Measurements from ENCODE around the gene NCOA1. TPM values are rescaled to one million over a fixed set of nuclear protein-coding genes. Genes with fewer than 3 reads are reported as not detected.
"Not testable (repeated sequence)": the region's sequence is repeated elsewhere in the genome, so short reads cannot be mapped to it uniquely, and the experiment has no call there.

The NCOA1 gene
- total and polyA plus RNA-seq, 10 of the 15 experiments (the other 5 are each of a cell fraction or from before 2014, with no cell fraction given) = 1.8 to 35.6 (median 6.1) TPM

- Histone ChIP-seq H3K9me3 (replicated peaks; ENCODE audit: control insufficient read depth, insufficient read depth, low read length) (peaks cover 17% of the 10 kb centered on the region), H3K4me2 (ENCODE audit: control insufficient read depth, insufficient read depth) (no peak overlapping the region), H3K79me2 (ENCODE audit: control insufficient read depth, insufficient read depth, low read length) (peaks cover 7% of the 10 kb centered on the region), H3K27ac (ENCODE audit: control insufficient read depth, insufficient read depth) (no peak overlapping the region), H3K4me3 (no peak overlapping the region), H4K20me1 (ENCODE audit: control insufficient read depth, insufficient read depth) (no peaks in the 10 kb centered on the region), H2AFZ (ENCODE audit: control insufficient read depth, low read depth, low read length) (no peak overlapping the region), H3K27me3 (replicated peaks in 1 of 2; ENCODE audit: control insufficient read depth in 2 of 2, insufficient read depth in 2 of 2, low read length in 1 of 2) (no peaks in the 10 kb centered on the region), H3K36me3 (ENCODE audit: control insufficient read depth in 2 of 2, insufficient read depth in 2 of 2, low read length in 1 of 2) (no peaks in the 10 kb centered on the region), H3K9ac (ENCODE audit: control insufficient read depth, insufficient read depth, low read length) (no peak overlapping the region), H3K4me1 (ENCODE audit: control insufficient read depth, insufficient read depth, low read length) (no peaks in the 10 kb centered on the region)
- intact Hi-C loops (cut with micrococcal nuclease; ENCODE audit: unreplicated experiment) (no loop called here), in situ Hi-C loops (cut with MboI) (no loop called here)
- ChIA-PET CTCF (interaction anchor here (1.4 to 1.5 kb wide), 2 partner anchors 11 to 28 kb away, joined by 4 to 6 read pairs; no protein-coding TSS in a partner anchor), SMC1A (ENCODE audit: uncharacterized antibody, unreplicated experiment) (interaction anchor here (0.7 to 2.4 kb wide), 5 partner anchors 10 to 44 kb away, joined by 3 to 16 read pairs (median 3); no protein-coding TSS in a partner anchor), POLR2A (no interaction called here), RAD21 (ENCODE audit: unreplicated experiment) (no interaction called here)
- DNase-seq (ENCODE audit: low read depth, low spot score) = no peak
- ATAC-seq = no peak
- TF ChIP-seq SMC3 (IDR thresholded peaks at IDR 0.05; ENCODE audit: borderline replicate concordance, low read length) (no peak), GATAD2B (conservative IDR thresholded peaks at IDR 0.05; ENCODE audit: low read depth) (no peak), TARDBP (IDR thresholded peaks at IDR 0.05; ENCODE audit: borderline replicate concordance) (no peak), PML (IDR thresholded peaks at IDR 0.05; ENCODE audit: low read length) (no peak), KAT2A (conservative IDR thresholded peaks at IDR 0.05; ENCODE audit: control insufficient read depth, low read depth, low read length) (no peak), KDM1A (IDR thresholded peaks at IDR 0.05; ENCODE audit: borderline replicate concordance) (no peak), MTA2 (IDR thresholded peaks at IDR 0.05; ENCODE audit: low read depth) (no peak), SIN3A (IDR thresholded peaks at IDR 0.05; ENCODE audit: low read depth, low read length) (no peak)
- TF ChIP-seq, protein P1, sequence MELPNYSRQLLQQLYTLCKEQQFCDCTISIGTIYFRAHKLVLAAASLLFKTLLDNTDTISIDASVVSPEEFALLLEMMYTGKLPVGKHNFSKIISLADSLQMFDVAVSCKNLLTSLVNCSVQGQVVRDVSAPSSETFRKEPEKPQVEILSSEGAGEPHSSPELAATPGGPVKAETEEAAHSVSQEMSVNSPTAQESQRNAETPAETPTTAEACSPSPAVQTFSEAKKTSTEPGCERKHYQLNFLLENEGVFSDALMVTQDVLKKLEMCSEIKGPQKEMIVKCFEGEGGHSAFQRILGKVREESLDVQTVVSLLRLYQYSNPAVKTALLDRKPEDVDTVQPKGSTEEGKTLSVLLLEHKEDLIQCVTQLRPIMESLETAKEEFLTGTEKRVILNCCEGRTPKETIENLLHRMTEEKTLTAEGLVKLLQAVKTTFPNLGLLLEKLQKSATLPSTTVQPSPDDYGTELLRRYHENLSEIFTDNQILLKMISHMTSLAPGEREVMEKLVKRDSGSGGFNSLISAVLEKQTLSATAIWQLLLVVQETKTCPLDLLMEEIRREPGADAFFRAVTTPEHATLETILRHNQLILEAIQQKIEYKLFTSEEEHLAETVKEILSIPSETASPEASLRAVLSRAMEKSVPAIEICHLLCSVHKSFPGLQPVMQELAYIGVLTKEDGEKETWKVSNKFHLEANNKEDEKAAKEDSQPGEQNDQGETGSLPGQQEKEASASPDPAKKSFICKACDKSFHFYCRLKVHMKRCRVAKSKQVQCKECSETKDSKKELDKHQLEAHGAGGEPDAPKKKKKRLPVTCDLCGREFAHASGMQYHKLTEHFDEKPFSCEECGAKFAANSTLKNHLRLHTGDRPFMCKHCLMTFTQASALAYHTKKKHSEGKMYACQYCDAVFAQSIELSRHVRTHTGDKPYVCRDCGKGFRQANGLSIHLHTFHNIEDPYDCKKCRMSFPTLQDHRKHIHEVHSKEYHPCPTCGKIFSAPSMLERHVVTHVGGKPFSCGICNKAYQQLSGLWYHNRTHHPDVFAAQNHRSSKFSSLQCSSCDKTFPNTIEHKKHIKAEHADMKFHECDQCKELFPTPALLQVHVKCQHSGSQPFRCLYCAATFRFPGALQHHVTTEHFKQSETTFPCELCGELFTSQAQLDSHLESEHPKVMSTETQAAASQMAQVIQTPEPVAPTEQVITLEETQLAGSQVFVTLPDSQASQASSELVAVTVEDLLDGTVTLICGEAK (IDR thresholded peaks at IDR 0.05; ENCODE audit: borderline replicate concordance) = no peak
- no TSS peak for BruUV-seq (replicated peaks)
- FAIRE-seq = no peak
Measured at GRCh38 chr2:24530796-24531195, 39.7 kb downstream of the NCOA1 start.

DNA sequence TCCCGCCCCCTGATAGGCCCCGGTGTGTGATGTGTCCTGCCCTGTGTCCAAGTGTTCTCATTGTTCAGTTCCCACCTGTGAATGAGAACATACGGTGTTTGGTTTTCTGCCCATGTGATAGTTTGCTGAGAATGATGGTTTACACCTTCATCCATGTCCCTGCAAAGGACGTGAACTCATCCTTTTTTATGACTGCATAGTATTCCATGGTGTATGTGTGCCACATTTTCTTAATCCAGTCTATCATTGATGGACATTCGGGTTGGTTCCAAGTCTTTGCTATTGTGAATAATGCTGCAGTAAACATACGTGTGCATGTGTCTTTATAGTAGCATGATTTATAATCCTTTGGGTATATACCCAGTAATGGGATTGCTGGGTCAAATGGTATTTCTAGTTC lies 40.6 kb downstream of the NCOA1 start:
- 89% methylated on average over 6 of the region's 6 CpGs for WGBS (ENCODE audit: insufficient coverage, insufficient replicate concordance, low lambda C conversion rate, missing lambda C conversion rate)
- BruUV-seq (replicated peaks); in situ Hi-C loops (cut with MboI); H4K20me1 ChIP-seq (ENCODE audit: control insufficient read depth, insufficient read depth); H3K4me2 ChIP-seq (ENCODE audit: control insufficient read depth, insufficient read depth); ATAC-seq; H3K4me3 ChIP-seq; H3K4me1 ChIP-seq (ENCODE audit: control insufficient read depth, insufficient read depth, low read length); FAIRE-seq; H3K9ac ChIP-seq (ENCODE audit: control insufficient read depth, insufficient read depth, low read length); SMC1A ChIA-PET (ENCODE audit: uncharacterized antibody, unreplicated experiment); H3K27me3 ChIP-seq (replicated peaks in 1 of 2; ENCODE audit: control insufficient read depth in 2 of 2, insufficient read depth in 2 of 2, low read length in 1 of 2); H3K27ac ChIP-seq (ENCODE audit: control insufficient read depth, insufficient read depth); DNase-seq (ENCODE audit: low read depth, low spot score); H3K79me2 ChIP-seq (ENCODE audit: control insufficient read depth, insufficient read depth, low read length); H2AFZ ChIP-seq (ENCODE audit: control insufficient read depth, low read depth, low read length); H3K36me3 ChIP-seq (ENCODE audit: control insufficient read depth in 2 of 2, insufficient read depth in 2 of 2, low read length in 1 of 2); POLR2A ChIA-PET; intact Hi-C loops (cut with micrococcal nuclease; ENCODE audit: unreplicated experiment); RAD21 ChIA-PET (ENCODE audit: unreplicated experiment); CTCF ChIA-PET: not testable (repeated sequence)
- peaks cover 17% of the 10 kb centered on the region for H3K9me3 ChIP-seq (replicated peaks; ENCODE audit: control insufficient read depth, insufficient read depth, low read length)

DNA sequence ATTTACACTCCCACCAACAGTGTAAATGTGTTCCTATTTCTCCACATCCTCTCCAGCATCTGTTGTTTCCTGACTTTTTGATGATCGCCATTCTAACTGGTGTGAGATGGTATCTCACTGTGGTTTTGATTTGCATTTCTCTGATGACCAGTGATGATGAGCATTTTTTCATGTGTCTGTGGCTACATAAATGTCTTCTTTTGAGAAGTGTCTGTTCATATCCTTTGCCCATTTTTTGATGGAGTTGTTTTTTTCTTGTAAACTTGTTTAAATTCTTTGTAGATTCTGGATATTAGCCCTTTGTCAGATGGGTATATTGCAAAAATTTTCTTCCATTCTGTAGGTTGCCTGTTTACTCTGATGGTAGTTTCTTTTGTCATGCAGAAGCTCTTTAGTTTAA lies 41.0 kb downstream of the NCOA1 start:
- H3K4me3 ChIP-seq; in situ Hi-C loops (cut with MboI); SMC1A ChIA-PET (ENCODE audit: uncharacterized antibody, unreplicated experiment); BruUV-seq (replicated peaks); RAD21 ChIA-PET (ENCODE audit: unreplicated experiment); H3K9ac ChIP-seq (ENCODE audit: control insufficient read depth, insufficient read depth, low read length); H3K27ac ChIP-seq (ENCODE audit: control insufficient read depth, insufficient read depth); ATAC-seq; intact Hi-C loops (cut with micrococcal nuclease; ENCODE audit: unreplicated experiment); H2AFZ ChIP-seq (ENCODE audit: control insufficient read depth, low read depth, low read length); H3K4me2 ChIP-seq (ENCODE audit: control insufficient read depth, insufficient read depth); DNase-seq (ENCODE audit: low read depth, low spot score); H3K79me2 ChIP-seq (ENCODE audit: control insufficient read depth, insufficient read depth, low read length); H3K36me3 ChIP-seq (ENCODE audit: control insufficient read depth in 2 of 2, insufficient read depth in 2 of 2, low read length in 1 of 2); FAIRE-seq; H3K27me3 ChIP-seq (replicated peaks in 1 of 2; ENCODE audit: control insufficient read depth in 2 of 2, insufficient read depth in 2 of 2, low read length in 1 of 2); POLR2A ChIA-PET; H3K4me1 ChIP-seq (ENCODE audit: control insufficient read depth, insufficient read depth, low read length); CTCF ChIA-PET; H4K20me1 ChIP-seq (ENCODE audit: control insufficient read depth, insufficient read depth): not testable (repeated sequence)
- peaks cover 21% of the 10 kb centered on the region for H3K9me3 ChIP-seq (replicated peaks; ENCODE audit: control insufficient read depth, insufficient read depth, low read length)
- 43% methylated on average over 1 of the region's 1 CpG for WGBS (ENCODE audit: insufficient coverage, insufficient replicate concordance, low lambda C conversion rate, missing lambda C conversion rate)

Measured in GM12878 (cell line).